HG03175 (cell line): ENCODE data around the gene POLD4.

Experiments used
- ATAC-seq: cut with Tn5 transposase; IDR thresholded peaks from one replicate; pipeline ENCODE4 v1.9.1; 2021; ENCODE audit warnings: mild to moderate bottlenecking, moderate library complexity; ENCODE audit not compliant: unreplicated experiment

The POLD4 gene

DNA sequence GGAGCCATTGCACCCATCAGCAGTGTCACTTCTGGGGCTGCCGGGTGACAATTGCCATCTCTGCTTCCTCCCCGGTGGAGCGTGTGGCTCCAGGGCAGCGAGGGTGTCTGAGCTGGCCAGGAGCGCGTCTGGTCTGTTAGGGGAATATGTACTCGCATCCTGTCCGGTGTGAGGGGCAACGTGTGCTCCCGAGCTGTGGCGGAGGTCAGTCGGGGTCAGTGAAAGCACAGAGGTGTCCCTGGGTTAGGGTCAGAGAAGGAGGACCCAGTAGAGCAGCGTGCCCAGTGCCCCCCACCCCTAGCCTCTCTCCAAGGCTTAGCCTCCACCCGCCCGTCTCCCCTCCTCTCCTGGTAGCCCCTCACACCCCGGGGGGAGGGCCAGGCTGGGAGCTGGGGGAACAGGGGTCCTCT is 18.6 kb upstream of the POLD4 start:
- no peak for ATAC-seq

- no peak for ATAC-seq
Observed at GRCh38 chr11:67371189-67371910, 18.0 kb upstream of the POLD4 start.

- no peak for ATAC-seq
Observed at GRCh38 chr11:67370351-67371076, 17.2 kb upstream of the POLD4 start.

DNA sequence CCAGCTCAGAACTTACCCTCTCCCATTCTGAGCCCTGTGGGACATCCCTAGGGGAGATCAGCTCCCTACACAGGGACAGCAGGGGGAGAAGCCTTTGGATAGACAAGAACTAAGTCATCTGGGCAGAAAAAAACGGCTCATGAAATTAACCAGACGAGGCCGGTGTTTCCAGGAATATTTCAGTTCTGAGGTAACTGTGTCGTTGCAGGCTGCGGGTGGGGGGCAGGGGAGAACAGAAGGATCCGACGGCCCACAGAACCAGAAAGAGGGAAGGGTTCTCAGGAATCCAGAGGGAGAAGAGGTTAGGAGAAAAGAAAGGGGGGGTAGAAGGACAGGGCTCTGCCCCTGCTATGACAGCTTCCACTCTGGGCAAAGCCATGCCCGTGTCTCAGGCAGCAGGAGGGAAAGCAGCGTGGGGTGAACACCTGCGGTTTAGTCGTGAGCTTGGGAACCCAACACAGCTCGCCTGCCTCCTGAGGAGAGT is 16.5 kb upstream of the POLD4 start:
- no peak for ATAC-seq

DNA sequence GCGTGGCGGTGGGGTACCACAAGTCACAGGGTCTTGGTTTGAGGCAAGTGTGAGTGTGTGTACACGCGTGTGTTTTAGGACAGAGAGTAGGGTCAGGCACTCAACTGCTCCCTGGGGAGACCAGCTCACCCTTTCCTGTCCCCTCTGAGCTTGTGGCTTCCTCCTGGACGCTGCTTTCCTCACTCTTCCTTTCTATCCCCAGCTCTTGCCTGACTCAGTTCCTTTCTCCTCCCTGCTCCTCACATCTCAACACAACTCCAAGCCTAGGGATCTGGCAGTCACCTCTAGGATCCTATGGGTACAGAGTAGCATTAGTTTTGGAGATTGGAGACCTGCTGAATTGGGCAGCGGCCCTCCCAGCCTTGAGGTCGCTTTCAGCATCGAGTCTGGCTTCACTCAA is 15.9 kb upstream of the POLD4 start:
- ATAC-seq = no peak

GRCh38 chr11:67368621-67369020 is 15.3 kb upstream of the POLD4 start:
- ATAC-seq = no peak

DNA sequence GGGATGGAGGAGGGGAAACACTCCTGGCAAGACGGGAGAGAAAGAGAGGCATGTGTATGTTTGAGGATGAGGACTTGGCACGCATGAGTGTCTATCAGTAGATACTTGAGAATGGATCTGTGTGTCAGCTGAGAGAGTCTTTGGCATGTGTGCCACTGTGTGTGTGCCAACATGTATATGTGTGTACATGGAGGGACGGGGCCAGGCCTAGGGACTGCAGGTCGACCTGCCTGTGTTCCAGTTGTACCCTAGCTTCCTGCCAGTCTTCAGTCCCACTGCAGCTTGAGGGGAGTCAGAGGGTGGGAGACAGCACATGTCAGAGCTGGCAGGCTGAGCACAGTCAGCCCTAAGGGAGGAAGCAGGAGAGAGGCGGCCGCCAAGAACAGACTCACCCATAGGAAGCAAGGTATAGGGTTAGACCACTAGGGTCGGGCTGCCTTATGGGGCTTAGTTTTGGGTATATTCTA is 14.4 kb upstream of the POLD4 start:
- no peak for ATAC-seq

- no peak for ATAC-seq
Observed at GRCh38 chr11:67366961-67367760, 13.8 kb upstream of the POLD4 start.

- ATAC-seq = no peak
Observed at GRCh38 chr11:67366546-67366945, 13.2 kb upstream of the POLD4 start.

- ATAC-seq = no peak
Observed at GRCh38 chr11:67365736-67366444, 12.5 kb upstream of the POLD4 start.

DNA sequence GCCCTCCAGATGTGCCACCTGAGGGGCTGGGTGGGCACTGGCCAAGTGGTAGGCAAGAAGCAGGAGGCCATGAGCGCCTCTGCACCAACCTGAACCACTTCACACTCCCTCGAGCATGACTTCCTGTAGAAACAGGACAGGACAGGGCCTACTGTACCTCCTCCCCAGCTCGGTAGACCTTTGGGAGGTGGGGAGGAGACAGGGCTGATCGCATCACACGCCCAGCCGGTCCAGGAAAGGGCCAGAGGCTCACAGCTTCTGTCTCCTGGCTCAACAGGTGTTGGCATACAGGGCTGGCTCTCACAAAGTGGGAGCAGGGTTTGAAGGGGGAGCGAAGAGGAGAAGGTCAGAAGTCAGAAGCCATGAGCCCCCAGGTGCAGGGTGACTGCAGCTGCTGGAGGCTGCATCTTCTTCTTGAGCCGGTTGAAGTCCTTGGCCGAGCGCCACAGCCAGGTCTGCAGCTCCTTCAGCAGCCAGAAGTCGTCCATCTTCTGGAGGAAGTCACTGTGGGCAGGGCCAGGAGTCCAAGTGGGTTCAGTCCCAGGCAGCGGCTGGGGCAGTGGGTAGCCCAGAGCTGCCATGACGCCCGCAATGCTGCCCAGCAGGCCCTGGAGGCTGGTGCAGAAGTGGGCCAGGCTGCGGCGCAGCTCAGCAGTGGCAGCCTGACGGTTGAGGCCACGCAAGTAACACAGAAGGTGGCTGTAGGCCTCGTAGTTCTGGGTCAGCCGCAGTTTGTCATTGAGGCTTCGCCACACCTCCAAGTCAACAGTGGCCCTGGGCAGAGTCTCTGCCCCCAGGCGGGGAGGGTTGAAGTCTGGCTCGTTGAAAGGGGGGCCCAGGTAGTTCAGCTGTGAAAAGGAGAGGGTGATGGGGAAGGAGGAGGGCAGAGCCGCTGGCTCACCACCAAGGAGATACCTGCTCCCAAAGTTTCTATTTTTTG is 11.7 kb upstream of the POLD4 start:
- no peak for ATAC-seq

GRCh38 chr11:67364169-67364568 is 10.8 kb upstream of the POLD4 start:
- ATAC-seq = no peak

- no peak for ATAC-seq
Observed at GRCh38 chr11:67357831-67358670, 4.7 kb upstream of the POLD4 start.

- ATAC-seq = no peak
Observed at GRCh38 chr11:67356864-67357561, 3.7 kb upstream of the POLD4 start.

GRCh38 chr11:67356387-67356863 is 3.1 kb upstream of the POLD4 start:
- no peak for ATAC-seq

DNA sequence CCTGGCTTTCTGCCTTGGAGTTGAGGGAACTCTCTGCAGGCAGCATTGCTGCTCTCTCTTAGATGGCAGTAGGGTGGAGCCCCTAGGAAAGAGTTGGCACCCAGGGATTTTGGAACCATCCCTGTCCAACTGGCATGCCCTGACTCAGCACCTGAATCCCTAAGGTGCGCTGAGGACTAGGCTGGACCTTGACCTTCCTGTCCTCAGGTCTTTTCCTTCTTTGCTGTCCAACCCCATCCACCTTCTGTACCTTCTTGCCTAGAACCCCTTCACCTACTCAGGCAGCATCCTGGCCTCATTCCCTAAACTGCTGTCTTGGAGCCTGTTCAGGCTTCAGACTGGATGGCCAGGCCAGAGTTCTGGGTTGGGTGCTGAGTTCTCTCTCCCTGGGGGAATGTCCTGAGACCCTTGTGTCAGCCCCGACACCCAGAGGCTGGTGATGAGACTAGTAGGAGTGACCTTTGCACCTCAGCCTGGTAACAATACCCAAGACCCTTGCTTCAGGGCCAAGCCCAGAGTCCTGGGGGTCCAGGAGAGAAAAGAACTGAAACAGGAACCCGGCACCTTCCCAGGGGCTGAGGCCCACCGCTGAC is 2.5 kb upstream of the POLD4 start:
- no peak for ATAC-seq

GRCh38 chr11:67355023-67355793 is 1.9 kb upstream of the POLD4 start:
- ATAC-seq = no peak
